Neuron (in vitro differentiated cells): ENCODE results near the gene IL20RA.

Source experiments
- H2AFZ ChIP-seq: one replicate; pipeline ENCODE4 v1.6.1; 2013; ENCODE audit warnings: low read depth, mild to moderate bottlenecking, inconsistent platforms, low read length, moderate library complexity
- H3K27me3 ChIP-seq: one replicate; pipeline ENCODE4 v1.6.1; 2013; ENCODE audit warnings: low read length; ENCODE audit not compliant: insufficient read depth
- H3K36me3 ChIP-seq: one replicate; pipeline ENCODE4 v1.6.1; 2013; ENCODE audit warnings: low read length; ENCODE audit not compliant: insufficient read depth
- H3K4me1 ChIP-seq: one replicate; pipeline ENCODE4 v1.6.1; 2013; ENCODE audit warnings: low read length; ENCODE audit not compliant: insufficient read depth
- H3K4me3 ChIP-seq: 2 replicates; pipeline ENCODE4 v1.5.1; 2013; ENCODE audit warnings: mild to moderate bottlenecking, low read length, moderate library complexity
- H3K9me3 ChIP-seq: one replicate; pipeline ENCODE4 v1.6.1; 2013; ENCODE audit warnings: low read length

The IL20RA gene, protein sequence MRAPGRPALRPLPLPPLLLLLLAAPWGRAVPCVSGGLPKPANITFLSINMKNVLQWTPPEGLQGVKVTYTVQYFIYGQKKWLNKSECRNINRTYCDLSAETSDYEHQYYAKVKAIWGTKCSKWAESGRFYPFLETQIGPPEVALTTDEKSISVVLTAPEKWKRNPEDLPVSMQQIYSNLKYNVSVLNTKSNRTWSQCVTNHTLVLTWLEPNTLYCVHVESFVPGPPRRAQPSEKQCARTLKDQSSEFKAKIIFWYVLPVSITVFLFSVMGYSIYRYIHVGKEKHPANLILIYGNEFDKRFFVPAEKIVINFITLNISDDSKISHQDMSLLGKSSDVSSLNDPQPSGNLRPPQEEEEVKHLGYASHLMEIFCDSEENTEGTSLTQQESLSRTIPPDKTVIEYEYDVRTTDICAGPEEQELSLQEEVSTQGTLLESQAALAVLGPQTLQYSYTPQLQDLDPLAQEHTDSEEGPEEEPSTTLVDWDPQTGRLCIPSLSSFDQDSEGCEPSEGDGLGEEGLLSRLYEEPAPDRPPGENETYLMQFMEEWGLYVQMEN

DNA sequence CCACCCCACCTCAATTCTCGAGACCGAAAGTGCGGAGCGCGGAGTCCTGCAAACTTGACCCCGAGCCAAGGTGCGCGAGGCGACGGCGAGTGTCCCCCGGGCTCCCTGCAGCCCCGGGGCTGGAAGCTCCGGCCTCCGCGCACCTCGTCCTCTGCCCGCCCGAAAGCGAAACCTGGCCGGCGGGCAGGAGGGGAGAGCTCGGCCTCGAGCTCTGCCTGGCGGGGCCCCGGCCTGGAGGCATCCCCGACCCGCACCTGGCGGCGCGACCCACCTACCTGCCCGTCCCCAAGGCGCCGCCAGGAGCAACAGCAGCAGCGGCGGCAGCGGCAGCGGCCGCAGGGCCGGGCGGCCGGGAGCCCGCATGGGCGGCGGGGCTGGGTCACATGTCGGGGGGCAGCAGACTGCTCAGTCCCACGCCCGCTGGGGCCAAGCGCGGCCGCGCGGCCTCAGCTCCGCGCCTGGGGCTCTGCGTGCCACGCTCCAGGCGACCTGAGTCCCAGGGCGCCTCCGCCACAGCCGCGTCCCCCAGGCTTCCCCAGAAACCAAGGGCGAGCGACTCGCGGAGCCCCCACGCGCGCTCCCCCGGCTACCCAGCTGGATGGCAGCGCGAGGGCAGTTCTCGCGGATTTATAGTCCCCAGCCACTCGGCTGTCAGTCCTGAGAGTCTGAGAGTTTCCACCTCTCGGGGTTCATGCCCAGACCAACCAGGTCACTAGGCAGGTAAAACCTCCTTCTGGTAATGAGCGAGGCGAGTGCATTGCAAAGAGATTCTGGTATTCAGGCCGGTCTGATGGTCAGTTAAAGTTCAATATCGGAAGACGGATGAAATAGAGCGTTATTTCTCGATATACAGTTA, at the start of gene IL20RA:
Gene IL20RA (minus strand): TSS at position 600 of the 856 bp plus-strand sequence. CDS start 237 bp downstream, at position 363.
- H3K4me1 ChIP-seq: peaks cover 7% of the 10 kb centered on the region
- H2AFZ ChIP-seq: peak within 1 kb of the TSS; percentile 72
- peaks cover 54% of the 10 kb centered on the region for H3K27me3 ChIP-seq
- peak within 1 kb of the TSS; percentile 12 for H3K4me3 ChIP-seq
- H3K9me3 ChIP-seq: peaks cover 6% of the 10 kb centered on the region
- no peaks in the 10 kb centered on the region for H3K36me3 ChIP-seq

DNA sequence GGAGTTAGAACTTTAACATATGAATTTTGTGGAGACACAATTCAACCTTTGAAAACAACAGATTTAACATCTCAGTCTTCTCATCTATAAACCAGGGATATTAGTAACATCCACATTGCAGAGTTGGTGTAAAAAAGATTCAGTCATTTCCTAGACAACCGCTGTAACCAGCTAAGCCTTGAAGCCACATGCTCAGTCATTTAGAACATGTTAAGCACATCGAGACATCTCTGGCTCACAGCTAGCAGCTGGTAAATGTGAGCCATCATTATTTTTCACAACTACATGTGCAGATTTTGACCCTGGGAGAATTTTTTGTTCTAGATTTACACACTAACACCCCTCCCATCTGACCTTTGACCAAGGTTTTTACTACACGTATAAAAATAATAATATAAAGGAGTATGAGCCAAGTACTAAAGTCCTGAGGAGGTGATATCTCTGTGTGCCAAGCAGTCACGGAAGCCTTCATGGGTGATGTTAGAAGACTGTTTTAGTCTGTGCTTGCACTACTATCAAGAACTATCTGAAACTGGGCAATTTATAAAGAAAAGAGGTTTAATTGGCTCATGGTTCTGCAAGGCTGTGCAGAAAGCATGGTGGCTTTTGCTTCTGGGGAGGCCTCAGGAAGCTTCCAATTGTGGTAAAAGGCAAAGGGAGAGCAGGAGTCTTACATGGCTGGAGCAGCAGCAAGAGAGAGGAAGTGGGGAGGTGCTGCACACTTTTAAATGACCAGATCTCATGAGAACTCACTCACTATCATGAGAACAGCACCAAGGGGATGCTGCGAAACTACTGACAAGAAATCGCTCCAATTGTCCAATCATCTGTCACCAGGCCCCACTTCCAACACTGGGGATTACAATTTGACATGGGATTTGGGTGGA, 48.7 kb upstream of the IL20RA start:
- Histone ChIP-seq H3K4me3 (no peak overlapping the region), H3K36me3 (no peaks in the 10 kb centered on the region), H2AFZ (no peak overlapping the region), H3K27me3 (no peaks in the 10 kb centered on the region), H3K4me1 (no peaks in the 10 kb centered on the region), H3K9me3 (no peaks in the 10 kb centered on the region)

DNA sequence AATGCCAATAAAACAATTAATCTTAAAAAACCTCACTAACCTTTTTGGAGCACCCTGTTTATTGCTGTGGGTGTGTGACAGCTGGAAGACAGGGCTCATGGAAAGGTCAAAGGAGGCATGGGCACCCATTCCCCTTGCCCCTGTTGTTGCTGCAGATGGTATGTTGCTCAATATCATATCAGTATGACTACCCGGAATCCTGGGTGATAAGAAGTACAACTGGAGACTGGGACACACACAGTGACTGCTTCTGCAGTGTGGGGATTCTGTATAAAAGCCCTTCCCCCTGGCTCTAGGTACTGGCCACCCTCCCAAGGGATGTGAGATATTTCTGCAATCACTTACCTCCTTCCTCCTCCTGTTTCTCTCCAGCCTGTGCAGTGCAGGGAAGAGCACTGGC, 47.3 kb upstream of the IL20RA start:
- no peaks in the 10 kb centered on the region for H3K4me1 ChIP-seq
- H3K36me3 ChIP-seq: no peaks in the 10 kb centered on the region
- no peaks in the 10 kb centered on the region for H3K9me3 ChIP-seq
- H2AFZ ChIP-seq: no peak overlapping the region
- H3K27me3 ChIP-seq: no peaks in the 10 kb centered on the region
- no peak overlapping the region for H3K4me3 ChIP-seq

DNA sequence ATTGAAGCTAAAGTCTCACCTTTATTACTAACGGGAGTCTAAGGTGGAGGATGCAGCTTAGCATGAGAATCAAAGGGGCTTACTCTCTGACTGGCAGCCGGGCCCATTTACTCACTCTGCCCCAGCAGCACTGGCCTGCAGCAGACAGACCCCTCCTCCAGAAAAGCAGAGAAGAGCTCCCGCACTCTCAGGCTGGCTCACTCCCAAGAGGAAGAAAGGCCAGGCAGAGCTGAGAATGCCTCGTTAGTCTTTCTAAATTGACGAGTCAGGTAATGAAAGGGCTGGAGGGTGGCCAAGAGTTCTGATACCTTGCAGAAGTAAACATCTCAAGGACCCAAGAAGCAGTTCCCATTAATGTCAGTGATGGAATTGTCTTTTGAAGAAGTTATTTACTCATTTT, 44.5 kb upstream of the IL20RA start:
- H3K4me3 ChIP-seq: no peak overlapping the region
- H3K27me3 ChIP-seq: no peaks in the 10 kb centered on the region
- H3K4me1 ChIP-seq: no peaks in the 10 kb centered on the region
- H3K36me3 ChIP-seq: no peaks in the 10 kb centered on the region
- no peaks in the 10 kb centered on the region for H3K9me3 ChIP-seq
- H2AFZ ChIP-seq: no peak overlapping the region

DNA sequence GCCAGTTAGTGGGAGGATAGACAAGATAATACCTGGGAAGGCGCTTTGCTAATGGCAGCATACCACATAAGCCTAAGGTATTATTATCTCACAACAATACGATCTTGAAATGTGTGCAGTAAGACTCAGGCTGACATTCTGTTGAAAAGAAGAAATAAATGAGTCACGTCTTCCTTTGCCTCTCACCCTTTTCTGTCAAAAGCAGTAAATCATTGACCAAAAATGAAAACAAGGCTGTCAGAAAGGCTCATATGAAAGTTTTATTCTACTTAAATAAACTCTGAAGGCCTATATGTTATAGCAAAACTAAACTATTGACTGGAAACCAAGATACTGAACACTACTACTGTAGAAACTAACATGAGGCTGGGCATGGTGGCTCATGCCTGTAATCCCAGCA, 43.1 kb upstream of the IL20RA start:
- Histone ChIP-seq H3K9me3 (no peaks in the 10 kb centered on the region), H3K27me3 (no peaks in the 10 kb centered on the region), H3K36me3 (no peaks in the 10 kb centered on the region), H3K4me1 (no peaks in the 10 kb centered on the region), H2AFZ (no peak overlapping the region), H3K4me3 (no peak overlapping the region)

DNA sequence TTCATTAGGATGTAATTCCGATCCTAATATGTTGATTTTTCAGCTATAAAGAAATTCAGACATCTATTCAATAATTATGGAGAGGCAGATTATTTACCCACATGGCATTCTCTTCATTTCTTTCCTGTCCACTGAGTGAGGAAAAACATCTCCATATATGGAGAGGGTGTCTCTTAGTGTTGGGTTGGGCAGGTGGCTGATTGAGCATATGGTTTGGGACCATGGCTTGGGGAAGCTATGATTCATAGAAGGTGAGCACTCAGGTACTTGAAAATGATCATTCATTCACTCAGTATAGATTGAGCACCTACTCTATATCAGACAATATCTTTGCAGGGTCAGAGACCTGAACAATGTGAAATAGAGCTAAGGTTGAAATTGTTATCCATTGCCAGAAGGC, 41.3 kb upstream of the IL20RA start:
- no peaks in the 10 kb centered on the region for H3K36me3 ChIP-seq
- H3K27me3 ChIP-seq: peaks cover 4% of the 10 kb centered on the region
- H2AFZ ChIP-seq: no peak overlapping the region
- no peak overlapping the region for H3K4me3 ChIP-seq
- no peaks in the 10 kb centered on the region for H3K9me3 ChIP-seq
- no peaks in the 10 kb centered on the region for H3K4me1 ChIP-seq

DNA sequence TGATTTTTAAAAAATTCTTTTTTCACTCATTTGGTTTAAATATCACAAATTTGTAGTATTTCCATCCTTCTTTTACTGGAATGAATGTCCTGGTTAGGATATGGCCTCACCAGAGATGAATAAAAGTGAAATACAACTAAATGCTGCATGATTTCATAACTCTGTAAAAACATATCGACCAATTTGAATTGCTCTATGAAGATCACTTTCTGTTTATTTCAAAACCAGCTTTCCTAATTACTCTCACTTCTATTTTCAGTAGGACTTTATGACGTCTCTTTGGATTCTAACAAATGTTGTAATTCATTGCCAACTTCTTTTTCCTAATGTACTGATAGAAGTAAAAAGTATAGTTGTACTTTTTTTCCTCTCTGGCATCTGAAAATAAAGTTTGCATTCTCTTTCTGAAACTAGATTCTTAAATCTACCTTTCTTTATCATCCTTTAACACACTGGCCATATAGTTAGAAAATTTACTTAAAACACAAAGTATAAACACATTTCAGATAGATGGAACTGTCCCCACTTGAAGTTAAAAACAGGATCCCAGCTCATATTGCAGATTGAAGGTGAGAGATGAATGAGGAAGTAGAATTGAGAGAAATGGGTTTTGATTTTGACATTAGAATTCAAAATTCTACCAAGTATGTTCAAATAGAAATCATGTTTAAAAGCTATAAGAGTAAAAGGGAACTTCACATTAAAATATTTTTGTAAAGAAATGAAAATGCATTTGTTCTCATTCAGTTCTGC, 40.3 kb upstream of the IL20RA start:
- Histone ChIP-seq H3K36me3 (no peaks in the 10 kb centered on the region), H3K9me3 (no peaks in the 10 kb centered on the region), H3K27me3 (peaks cover 4% of the 10 kb centered on the region), H3K4me3 (no peak overlapping the region), H2AFZ (no peak overlapping the region), H3K4me1 (no peaks in the 10 kb centered on the region)

DNA sequence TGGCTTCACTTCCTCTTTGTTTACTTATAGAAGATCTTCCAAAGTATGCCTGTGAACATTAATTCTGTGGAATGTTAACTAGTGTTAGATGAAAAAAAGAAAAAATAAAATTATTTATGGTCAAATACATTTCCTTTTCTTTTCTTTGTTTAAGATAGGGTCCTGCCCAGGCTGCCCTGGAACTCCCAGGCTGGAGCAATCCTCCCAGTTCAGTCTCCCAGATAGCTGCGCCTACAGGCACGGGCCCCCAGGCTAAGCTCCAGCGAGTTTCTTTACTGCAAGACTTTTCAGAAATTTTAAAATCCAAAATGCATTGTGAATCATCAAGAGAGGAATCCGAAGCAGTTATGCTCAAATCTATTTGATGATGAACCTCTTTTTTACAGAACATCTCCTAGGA, 39.3 kb upstream of the IL20RA start:
- Histone ChIP-seq H3K36me3 (no peaks in the 10 kb centered on the region), H3K27me3 (peaks cover 4% of the 10 kb centered on the region), H2AFZ (no peak overlapping the region), H3K9me3 (no peaks in the 10 kb centered on the region), H3K4me3 (no peak overlapping the region), H3K4me1 (no peaks in the 10 kb centered on the region)

DNA sequence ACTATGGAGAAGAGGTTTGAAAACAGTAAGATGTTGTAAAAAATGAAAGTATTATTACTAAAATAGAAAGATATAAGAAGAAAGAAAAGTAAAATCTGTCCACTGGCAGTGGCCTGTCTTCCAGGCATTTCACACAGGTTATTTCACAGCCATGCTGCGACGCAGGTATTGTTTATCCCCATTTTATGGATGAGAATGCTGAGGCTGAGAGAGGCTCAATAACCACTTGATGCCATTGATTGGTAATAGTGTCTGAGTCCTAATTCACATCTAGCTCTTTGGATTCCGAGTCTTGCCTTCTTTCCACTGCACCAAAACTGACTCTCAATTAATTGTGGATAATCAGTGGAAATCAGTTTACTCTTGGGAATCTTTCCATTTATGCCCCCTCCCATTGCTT, 37.2 kb upstream of the IL20RA start:
- Histone ChIP-seq H3K4me3 (no peak overlapping the region), H3K9me3 (no peaks in the 10 kb centered on the region), H3K4me1 (no peaks in the 10 kb centered on the region), H2AFZ (no peak overlapping the region), H3K27me3 (peaks cover 4% of the 10 kb centered on the region), H3K36me3 (no peaks in the 10 kb centered on the region)

DNA sequence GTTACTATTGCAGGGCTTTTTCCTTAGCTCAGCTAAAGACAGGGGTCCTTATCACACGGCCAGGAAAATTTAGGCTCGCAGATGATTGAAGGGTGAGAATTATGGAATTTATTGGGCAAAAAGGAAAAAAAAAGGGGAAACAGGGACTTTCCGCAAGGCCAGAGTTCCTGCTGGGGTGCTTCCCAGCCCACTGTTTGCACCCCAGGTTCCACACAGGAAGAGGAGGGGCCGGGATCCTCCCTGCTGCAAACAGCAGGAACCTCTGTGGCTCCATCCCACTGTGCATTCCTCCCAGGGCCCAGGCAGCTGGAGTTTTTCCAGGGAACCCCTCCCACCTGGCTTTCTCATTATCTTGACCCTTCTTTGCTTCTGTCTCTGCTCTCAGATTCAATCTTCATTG, 35.9 kb upstream of the IL20RA start:
- no peaks in the 10 kb centered on the region for H3K36me3 ChIP-seq
- peaks cover 4% of the 10 kb centered on the region for H3K27me3 ChIP-seq
- H2AFZ ChIP-seq: no peak overlapping the region
- no peaks in the 10 kb centered on the region for H3K9me3 ChIP-seq
- H3K4me3 ChIP-seq: no peak overlapping the region
- H3K4me1 ChIP-seq: no peaks in the 10 kb centered on the region

DNA sequence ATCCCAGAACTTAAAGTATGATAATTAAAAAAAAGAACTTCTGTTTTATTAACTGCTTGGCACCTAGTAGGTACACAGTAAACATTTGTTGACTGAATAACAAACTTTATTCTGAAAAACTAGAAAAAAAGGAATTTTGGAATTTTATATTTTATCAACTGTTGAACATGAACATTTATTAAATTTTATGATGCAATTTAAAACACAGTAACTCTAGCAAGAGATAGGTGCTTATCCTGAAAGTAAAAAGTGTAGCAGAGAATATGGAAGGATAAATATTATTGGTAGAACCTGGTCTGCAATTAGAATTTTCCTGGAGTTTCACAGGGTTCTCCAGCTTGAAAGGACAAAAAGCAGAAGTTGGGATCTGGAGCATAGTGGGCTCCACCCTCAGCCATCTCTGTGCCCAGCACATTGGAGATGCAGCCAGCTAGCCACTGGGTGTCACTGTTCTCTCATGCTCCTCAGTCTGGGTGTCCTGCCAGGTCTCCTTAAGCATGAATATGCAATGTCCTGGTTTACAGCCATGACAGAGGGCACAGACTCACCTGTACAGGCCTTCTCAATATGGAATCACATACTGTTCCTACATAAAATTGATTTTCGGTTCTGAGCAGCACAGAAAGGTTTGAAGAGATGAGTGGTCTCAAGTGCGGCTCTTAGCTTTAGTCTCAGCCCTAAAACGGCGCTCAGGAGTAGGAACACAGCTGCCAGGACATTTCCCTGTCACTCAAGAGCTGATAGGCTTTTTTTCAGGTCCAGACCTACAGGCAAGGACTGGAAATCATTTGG, 31.7 kb upstream of the IL20RA start:
- no peaks in the 10 kb centered on the region for H3K9me3 ChIP-seq
- H3K36me3 ChIP-seq: no peaks in the 10 kb centered on the region
- H2AFZ ChIP-seq: no peak overlapping the region
- H3K4me1 ChIP-seq: no peaks in the 10 kb centered on the region
- no peaks in the 10 kb centered on the region for H3K27me3 ChIP-seq
- no peak overlapping the region for H3K4me3 ChIP-seq
